Mononuclear cell (primary cell): ENCODE results near the gene TFAP2B. TPM values are rescaled to one million over a fixed set of nuclear protein-coding genes. Genes with fewer than 3 reads are reported as not detected.

Experiments used
- H3K27me3 ChIP-seq: 2 replicates; pipeline ENCODE4 v1.6.0; 2011; ENCODE audit warnings: low read length, control low read depth; ENCODE audit not compliant: insufficient read depth
- H3K4me1 ChIP-seq: 2 replicates; pipeline ENCODE4 v1.5.1; 2011; ENCODE audit warnings: mild to moderate bottlenecking, low read length, control low read depth; ENCODE audit not compliant: insufficient read depth
- H3K4me3 ChIP-seq: 2 replicates; pipeline ENCODE4 v1.5.1; 2011; ENCODE audit warnings: mild to moderate bottlenecking, low read length, moderate library complexity
- H3K9me3 ChIP-seq: 2 replicates; pipeline ENCODE4 v1.5.1; 2011; ENCODE audit warnings: low read depth, mild to moderate bottlenecking, control low read depth, low read length
- total RNA-seq: library from RNA; depleted of rRNA; stranded (reverse); fragments of >200 nt; gene quantifications from one replicate; pipeline ENCODE4 v1.2.3, GENCODE V29; 2012

TFAP2B gene
- total RNA-seq, 1 donor, result not detected

DNA sequence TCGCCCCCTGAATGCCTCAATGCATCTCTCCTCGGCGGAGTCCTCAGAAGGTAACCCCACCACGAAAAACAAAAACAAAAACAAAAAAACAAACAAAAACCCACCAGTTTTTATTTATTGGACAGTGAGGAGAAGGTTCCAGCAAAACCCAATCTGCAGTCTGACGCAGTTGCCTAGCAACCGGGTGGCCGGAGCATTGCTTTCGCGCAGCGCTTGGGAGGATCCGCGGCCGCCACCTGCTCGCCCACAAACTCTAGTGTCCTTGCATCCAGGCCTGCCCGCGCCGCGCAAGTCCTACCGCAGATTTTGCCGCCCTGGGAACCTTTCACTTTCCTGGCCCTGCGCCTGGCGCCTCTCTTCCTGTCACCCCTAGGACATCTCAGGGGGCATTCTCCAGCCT, 17.6 kb downstream of the TFAP2B start:
- no peak overlapping the region for H3K4me3 ChIP-seq
- no peaks in the 10 kb centered on the region for H3K4me1 ChIP-seq
- H3K9me3 ChIP-seq, result no peaks in the 10 kb centered on the region
- peaks cover 92% of the 10 kb centered on the region for H3K27me3 ChIP-seq

DNA sequence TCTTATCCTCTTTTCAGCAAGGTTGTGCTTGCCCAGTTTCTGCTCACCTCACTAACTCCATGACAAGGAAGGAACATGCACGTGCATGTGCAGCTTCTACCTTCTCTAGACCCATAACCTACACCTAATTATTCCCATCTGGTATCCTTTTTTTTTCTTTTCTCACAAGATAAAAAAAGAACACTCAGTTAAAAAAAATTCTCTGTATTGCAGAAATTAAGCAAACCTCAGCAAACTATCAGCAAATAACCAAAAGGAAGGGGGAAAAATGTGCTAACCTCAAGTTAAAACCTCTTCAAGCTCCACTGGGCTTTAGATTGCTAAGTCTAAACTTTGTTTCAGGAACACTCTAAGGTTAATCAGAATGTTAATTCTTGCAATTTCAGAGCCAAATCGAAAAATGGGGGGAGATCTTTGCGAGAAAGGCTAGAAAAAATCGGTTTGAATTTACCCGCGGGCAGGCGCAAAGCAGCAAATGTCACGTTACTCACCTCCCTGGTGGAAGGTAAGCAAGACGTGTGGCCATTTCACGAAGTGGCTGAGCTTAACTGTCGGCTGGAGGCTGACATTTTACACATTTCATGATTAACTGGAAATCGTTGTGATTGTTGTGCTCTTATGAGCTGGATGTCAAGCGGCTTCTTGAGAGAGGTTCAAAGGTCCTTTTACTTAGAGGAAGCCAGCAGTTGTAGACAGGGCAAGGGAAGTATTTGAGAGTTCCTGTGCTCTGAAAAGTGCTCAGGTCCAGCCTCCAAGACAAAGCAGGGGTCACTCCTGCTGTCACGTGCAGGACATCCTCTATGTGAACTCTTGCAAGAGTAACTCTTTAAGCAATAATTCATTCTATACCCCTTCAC, 19.1 kb downstream of the TFAP2B start:
- no peaks in the 10 kb centered on the region for H3K4me1 ChIP-seq
- H3K27me3 ChIP-seq, result peaks cover 93% of the 10 kb centered on the region
- no peaks in the 10 kb centered on the region for H3K9me3 ChIP-seq
- no peak overlapping the region for H3K4me3 ChIP-seq

DNA sequence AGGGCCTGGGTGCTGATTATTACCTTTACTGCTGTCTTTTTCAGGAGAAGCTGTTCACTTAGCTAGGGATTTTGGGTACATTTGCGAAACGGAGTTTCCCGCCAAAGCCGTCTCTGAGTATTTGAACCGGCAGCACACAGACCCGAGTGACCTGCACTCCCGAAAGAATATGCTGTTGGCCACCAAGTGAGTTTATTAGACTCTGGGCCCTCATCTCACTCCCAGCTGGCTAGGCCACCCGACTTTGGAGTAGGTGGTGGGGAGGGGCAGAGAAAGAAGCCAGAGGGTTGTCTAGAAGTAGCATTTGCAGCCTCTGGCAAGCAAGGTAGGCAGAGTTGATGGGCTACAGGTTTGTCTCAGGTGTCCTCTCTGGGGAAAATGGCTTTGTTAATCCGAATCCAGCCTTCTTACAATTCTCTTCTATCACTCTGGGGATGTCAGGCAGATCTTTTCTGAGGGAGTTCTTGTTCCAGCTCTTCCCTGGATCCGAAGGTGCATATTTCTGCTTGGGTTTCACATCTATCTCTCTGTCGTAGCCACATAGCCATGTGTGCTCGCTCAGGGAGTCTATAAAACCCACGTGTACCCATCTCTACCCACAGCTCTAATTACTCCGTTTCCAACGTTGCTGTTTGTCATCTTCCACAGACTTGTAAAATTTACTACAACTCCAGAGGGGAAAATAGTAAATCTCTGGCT, 21.6 kb downstream of the TFAP2B start:
- Histone ChIP-seq H3K9me3 (no peaks in the 10 kb centered on the region), H3K27me3 (peaks cover 100% of the 10 kb centered on the region), H3K4me1 (no peaks in the 10 kb centered on the region), H3K4me3 (no peak overlapping the region)

DNA sequence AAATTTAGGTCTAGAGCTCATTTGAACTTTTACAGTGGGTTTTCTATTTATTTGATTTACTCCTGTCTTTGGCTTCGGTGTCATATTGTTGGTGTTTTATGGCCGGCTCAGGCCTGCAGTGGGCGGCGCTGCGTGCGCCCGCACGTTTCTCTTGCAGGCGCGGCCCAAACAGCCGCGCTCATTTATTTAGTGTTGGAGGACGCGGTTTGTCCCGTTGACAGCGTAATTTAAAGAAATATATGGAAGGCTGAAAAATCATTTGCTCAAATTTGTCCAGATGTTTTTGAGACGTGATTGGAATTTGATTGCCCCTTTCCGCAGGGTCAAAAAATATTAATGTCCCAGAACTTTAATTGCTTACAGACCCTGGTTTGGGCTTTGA, 22.1 kb downstream of the TFAP2B start:
- Histone ChIP-seq H3K4me1 (no peaks in the 10 kb centered on the region), H3K9me3 (no peaks in the 10 kb centered on the region), H3K27me3 (peaks cover 100% of the 10 kb centered on the region), H3K4me3 (no peak overlapping the region)

DNA sequence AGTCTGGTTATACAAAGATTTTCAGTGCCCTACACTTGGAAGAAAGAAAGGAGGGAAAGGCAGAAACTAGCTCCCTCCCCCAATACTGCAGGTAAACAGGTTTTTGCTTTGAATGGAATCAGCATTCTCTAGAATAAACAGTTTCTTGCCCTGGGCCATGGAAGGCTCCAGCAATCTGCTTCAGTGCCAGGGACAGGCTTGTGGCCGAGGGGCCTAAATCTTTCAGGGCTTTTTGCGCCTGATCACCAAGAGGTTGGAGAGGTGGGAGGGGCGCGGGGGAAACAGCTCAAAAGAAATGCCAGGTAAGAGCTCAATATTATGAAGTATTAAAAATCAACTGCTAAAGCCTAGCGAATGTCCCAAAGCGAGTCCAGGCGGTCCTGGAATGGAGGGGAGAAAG, 23.8 kb downstream of the TFAP2B start:
- Histone ChIP-seq H3K4me3 (no peak overlapping the region), H3K27me3 (peaks cover 100% of the 10 kb centered on the region), H3K9me3 (no peaks in the 10 kb centered on the region), H3K4me1 (no peaks in the 10 kb centered on the region)

DNA sequence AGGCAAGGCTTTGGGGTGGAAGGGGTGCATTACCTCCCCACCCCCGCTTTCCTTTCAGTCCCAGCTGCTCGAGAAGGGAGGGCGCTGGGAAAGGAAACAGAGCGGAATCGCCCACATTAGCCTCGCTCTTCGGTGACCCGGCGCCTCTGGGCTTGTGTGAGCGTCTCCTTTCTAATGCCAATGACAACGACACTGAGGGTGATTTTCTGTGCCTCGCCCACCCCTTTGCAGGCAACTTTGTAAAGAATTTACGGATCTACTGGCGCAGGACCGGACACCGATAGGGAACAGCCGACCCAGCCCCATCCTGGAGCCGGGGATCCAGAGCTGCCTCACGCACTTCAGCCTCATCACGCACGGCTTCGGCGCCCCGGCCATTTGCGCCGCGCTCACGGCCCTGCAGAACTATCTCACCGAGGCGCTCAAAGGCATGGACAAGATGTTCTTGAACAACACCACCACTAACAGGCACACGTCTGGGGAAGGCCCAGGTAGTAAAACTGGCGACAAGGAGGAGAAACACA, 24.3 kb downstream of the TFAP2B start:
- Histone ChIP-seq H3K4me1 (no peaks in the 10 kb centered on the region), H3K4me3 (no peak overlapping the region), H3K9me3 (no peaks in the 10 kb centered on the region), H3K27me3 (peaks cover 100% of the 10 kb centered on the region)

DNA sequence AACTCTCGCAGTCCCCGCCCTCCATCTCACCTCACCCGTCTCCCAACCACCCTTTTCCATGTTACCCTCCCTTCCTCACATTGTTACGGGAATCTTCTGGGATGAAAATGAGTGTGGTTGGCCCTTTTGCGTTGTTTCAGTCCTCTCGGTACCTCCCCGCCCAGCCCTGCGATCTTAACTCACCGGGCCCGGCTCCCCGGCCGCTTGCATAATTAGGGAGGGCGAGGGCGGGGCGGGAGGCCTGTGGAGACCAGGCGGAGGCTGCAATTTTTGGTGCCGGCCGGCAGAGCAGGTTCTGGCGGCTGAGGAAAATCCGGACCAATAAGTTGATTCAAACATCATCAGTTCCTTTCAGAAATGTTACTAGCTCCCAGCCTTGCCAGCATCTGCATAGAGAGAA, 25.2 kb downstream of the TFAP2B start:
- Histone ChIP-seq H3K4me1 (no peaks in the 10 kb centered on the region), H3K9me3 (no peaks in the 10 kb centered on the region), H3K27me3 (peaks cover 100% of the 10 kb centered on the region), H3K4me3 (no peak overlapping the region)

DNA sequence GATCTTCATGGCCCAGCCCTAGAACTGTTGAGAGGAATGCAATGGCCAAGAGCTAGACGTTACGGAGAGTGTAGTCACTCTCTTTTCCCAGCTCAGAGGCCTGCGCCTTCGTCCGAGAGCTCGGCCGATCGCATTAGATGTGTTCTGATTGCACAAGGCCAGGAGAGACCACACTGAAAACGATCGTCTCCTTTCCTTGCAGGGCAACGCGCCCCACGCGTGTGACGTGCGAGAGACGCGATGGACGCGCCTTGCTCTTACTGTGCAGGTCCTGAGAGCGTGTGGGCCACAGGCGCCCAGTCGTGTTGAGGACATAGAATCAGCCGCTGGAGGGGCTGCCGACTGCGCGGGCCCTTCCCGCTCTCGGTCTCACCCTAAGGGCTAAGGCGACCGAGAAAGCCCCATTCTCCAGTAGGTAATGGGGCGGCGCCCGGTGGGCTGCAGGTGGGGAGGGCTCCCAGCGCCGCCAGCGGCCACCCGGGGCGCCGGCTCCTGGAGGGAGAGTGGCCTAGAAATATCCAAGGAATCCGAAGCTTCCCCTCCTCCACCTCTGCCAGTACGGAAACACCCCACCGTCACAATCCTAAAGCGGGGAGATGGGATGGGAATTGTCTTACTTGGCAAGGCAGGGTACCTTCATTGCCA, 26.9 kb downstream of the TFAP2B start:
- no peaks in the 10 kb centered on the region for H3K4me1 ChIP-seq
- H3K9me3 ChIP-seq, result no peaks in the 10 kb centered on the region
- H3K4me3 ChIP-seq, result no peak overlapping the region
- H3K27me3 ChIP-seq, result peaks cover 98% of the 10 kb centered on the region

DNA sequence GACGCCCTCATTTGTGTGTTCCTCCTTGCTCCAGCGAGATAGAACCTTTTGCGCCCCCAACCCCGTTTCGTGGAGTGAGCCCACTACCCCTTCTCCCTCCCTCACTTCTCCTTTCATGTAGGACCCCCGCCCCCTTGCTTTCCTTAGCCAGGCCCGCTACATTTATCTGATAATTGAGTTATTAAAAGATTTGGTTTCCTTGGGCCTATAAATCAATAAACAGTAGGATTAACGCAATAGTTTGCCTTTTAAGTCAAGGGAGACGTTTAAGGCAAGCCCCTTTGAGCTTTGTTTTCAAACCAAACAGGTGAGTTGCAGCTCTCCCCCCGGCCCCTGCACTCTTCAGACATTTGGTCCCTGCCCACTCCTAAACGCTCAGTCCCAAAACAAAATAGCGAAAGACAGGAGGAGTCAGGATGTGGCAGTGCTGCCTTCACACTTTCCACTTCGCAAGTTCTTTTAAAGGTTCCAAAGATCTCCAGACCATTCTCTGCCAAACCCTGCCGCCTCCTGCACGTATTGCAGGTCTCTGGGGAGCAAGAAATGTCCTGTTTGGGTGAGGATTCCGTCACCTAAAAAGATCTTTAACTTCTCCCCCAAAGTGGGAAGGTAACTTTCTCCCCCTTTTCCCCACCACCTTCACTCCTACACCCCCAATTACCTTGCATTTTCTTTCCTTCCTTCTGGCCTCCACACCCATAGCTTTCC, 27.6 kb downstream of the TFAP2B start:
- Histone ChIP-seq H3K9me3 (no peaks in the 10 kb centered on the region), H3K4me3 (no peak overlapping the region), H3K4me1 (no peaks in the 10 kb centered on the region), H3K27me3 (peaks cover 98% of the 10 kb centered on the region)

DNA sequence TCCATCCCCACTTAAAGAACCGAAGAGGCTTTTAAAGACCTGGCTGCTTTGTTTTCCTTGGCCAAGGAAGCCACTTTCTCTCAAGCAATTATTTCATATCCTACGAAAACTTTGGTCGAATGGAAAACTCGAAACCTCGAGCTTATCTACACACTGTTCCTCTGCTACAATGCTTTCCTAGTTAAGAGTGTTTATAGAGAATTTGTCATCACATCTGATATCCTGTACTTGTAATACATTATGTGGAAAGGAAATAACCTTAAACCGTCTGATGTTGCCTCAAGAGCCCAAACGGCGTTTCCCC, 28.1 kb downstream of the TFAP2B start:
- Histone ChIP-seq H3K9me3 (no peaks in the 10 kb centered on the region), H3K27me3 (peaks cover 98% of the 10 kb centered on the region), H3K4me1 (no peaks in the 10 kb centered on the region), H3K4me3 (no peak overlapping the region)

DNA sequence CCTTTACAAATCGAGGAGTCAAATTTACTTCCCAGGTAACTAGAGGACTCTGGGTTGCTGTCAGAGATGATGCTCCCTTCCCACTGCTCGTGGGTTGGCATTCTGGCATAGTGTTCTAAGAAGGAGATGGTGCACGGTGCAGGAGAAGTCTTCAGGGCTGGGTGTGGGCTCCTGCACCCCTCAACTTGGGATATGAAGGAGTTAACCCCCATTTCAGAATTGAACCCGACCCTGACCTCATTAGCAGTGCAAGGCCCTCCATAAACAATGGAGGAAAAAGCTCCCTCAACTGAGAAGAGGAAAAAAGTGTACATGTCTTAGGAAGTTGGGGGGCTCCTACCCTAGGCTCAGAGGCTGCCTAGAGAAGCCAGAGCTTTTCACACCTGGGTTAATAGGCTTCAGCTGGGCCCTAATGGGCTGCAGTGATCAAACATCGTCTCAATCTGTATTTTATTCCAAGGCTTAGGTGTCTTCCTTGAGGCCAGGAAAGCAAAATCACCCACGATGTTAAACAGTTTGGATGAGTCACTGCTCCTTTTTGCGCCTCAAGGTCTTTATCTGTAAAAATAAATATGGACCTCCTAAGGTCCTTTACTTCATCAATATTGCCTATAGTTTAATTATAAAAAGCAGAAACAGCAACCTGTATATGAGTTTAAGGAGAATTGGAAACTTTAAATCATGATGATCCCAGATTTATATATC, 29.4 kb downstream of the TFAP2B start:
- Histone ChIP-seq H3K4me1 (no peaks in the 10 kb centered on the region), H3K27me3 (peaks cover 93% of the 10 kb centered on the region), H3K9me3 (no peaks in the 10 kb centered on the region), H3K4me3 (no peak overlapping the region)

DNA sequence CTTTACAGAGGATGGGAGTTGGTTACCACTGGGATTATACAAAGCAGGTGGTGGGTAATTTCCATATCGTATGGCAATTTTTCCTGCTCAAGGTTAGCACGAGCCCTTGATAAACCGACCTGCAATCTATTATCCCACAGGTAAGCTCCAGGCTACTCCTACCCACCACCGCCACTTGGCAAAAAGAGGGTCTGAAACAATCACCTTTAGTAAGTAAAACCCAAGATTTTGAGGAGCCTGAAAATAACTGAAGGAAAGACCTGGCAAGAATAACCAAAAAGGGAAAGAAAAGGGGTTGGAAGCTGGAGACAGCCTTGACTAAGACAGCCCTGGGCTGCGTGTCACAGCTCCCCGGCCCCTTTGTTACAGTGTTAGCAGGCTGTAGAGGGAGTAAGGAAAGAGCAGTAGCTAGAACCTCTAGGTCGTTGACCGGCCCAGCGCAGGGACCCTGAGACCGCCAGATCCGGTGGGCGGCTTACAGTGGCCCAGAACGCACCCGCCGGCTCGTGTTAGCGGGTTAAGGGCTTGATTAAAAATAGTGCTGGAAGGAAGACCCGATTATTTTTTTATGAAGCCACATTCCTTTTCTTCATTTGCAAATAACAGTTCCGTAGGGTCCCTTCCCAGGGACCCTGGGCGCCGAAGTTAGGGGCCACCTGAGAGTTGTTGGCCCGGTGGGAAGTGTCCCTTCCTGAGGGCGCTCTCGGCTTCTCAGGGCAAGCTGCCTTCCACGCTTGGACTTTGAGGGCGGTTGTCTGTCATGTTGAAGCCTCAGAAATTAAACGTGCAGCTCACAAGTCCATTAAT, 30.5 kb downstream of the TFAP2B start:
- Histone ChIP-seq H3K9me3 (no peaks in the 10 kb centered on the region), H3K4me3 (no peak overlapping the region), H3K27me3 (peaks cover 84% of the 10 kb centered on the region), H3K4me1 (no peaks in the 10 kb centered on the region)

DNA sequence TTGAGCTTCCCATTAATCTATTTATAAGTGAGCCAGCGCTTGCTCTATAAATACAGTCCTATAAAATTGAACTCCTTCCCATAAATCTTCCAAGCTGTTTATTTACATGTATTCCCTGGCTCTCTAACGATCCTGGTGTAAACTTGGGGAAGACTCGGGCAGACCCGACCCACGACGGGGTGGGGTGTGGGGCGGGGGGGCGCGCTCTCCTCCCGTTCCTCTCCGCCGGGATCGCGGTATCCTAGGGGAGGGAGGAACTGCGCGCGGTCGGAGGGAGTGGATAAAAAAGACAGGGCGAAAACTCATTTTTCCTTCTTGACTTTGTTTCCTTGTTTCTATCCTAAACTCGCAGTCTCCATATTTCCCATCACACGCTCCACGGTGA, 31.1 kb downstream of the TFAP2B start:
- H3K27me3 ChIP-seq, result peaks cover 78% of the 10 kb centered on the region
- H3K9me3 ChIP-seq, result no peaks in the 10 kb centered on the region
- no peaks in the 10 kb centered on the region for H3K4me1 ChIP-seq
- no peak overlapping the region for H3K4me3 ChIP-seq
